IMR-90 (cell line): Measurements from ENCODE around the gene SPNS2.

Source experiments
- CEBPB ChIP-seq: IDR thresholded peaks from 2 replicates; pipeline ENCODE4 v1.6.1; 2012; ENCODE audit warnings: low read depth, low read length, improper control_type of control experiment
- RAD21 ChIP-seq: IDR thresholded peaks from 2 replicates; pipeline ENCODE4 v1.6.1; 2012; ENCODE audit warnings: low read length, improper control_type of control experiment
- TF ChIP-seq, protein P1 (sequence below): conservative IDR thresholded peaks from 2 replicates; pipeline ENCODE4 v1.5.1; 2012; ENCODE audit warnings: mild to moderate bottlenecking, low read depth, low read length, improper control_type of control experiment
- TF ChIP-seq, protein P2 (sequence below): fragments of 150-350 bp; IDR thresholded peaks from 2 replicates; pipeline ENCODE4 v1.6.1; 2016; ENCODE audit warnings: low read depth, mild to moderate bottlenecking, low read length, moderate library complexity, borderline replicate concordance

DNA sequence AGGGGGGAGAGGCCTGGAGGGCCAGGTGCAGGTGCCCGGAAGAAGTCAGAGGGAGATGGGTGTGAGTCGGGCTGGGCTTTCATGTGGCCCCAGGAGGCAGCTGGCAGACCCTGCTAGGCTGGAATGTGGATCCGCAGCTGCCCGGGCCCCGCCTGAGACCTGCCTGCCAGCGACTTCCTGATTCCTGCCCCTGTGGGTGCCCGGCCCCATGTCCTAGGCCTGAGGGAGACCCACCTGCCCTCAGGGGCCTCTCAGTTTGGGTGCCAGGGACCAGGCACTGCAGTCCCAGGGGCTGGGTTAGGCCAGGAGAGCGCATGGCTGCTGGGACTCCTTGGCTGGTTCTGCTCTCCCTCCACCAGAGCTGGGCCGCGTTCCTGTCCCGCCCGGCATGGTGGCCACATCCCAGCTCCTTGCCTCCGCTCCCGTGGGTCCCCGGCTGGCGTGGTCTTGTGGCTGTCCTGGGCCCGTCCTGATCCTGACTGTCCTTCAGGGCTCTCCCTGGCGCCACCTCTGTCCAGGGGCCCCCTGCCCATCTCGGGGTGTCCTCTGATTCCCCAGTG, 22.1 kb upstream of the SPNS2 start:
- TF ChIP-seq RAD21 (no peak), CEBPB (no peak)
- TF ChIP-seq, protein P1, sequence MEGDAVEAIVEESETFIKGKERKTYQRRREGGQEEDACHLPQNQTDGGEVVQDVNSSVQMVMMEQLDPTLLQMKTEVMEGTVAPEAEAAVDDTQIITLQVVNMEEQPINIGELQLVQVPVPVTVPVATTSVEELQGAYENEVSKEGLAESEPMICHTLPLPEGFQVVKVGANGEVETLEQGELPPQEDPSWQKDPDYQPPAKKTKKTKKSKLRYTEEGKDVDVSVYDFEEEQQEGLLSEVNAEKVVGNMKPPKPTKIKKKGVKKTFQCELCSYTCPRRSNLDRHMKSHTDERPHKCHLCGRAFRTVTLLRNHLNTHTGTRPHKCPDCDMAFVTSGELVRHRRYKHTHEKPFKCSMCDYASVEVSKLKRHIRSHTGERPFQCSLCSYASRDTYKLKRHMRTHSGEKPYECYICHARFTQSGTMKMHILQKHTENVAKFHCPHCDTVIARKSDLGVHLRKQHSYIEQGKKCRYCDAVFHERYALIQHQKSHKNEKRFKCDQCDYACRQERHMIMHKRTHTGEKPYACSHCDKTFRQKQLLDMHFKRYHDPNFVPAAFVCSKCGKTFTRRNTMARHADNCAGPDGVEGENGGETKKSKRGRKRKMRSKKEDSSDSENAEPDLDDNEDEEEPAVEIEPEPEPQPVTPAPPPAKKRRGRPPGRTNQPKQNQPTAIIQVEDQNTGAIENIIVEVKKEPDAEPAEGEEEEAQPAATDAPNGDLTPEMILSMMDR: no peak
- TF ChIP-seq, protein P2, sequence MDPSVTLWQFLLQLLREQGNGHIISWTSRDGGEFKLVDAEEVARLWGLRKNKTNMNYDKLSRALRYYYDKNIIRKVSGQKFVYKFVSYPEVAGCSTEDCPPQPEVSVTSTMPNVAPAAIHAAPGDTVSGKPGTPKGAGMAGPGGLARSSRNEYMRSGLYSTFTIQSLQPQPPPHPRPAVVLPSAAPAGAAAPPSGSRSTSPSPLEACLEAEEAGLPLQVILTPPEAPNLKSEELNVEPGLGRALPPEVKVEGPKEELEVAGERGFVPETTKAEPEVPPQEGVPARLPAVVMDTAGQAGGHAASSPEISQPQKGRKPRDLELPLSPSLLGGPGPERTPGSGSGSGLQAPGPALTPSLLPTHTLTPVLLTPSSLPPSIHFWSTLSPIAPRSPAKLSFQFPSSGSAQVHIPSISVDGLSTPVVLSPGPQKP: no peak
